ENCODE data around the gene ZDHHC12. TPM values are rescaled to one million over a fixed set of nuclear protein-coding genes. Genes with fewer than 3 reads are reported as not detected.

The ZDHHC12 gene
- total and polyA plus RNA-seq, 9 donors: 5.7 to 10.7 (median 6.8) TPM

- H3K4me1 ChIP-seq (ENCODE audit: control insufficient read depth, insufficient read depth, low read length): peaks cover 21% of the 10 kb centered on the region
- peak; percentile 98 for DNase-seq
- no peaks in the 10 kb centered on the region for H3K27me3 ChIP-seq (ENCODE audit: control insufficient read depth, insufficient read depth, low read length)
- H3K9me3 ChIP-seq (replicated peaks; ENCODE audit: control insufficient read depth, low read depth, low read length): no peaks in the 10 kb centered on the region
- 4% methylated on average over 72 of the region's 93 CpGs for WGBS (ENCODE audit: insufficient coverage)
- peak within 1 kb of the TSS; percentile 93 for H3K27ac ChIP-seq (ENCODE audit: low read length)
- H3K36me3 ChIP-seq (ENCODE audit: control insufficient read depth, insufficient read depth, low read length): peaks cover 17% of the 10 kb centered on the region
- peak within 1 kb of the TSS; percentile 75 for H3K4me3 ChIP-seq (ENCODE audit: low read length)
Measured at GRCh38 chr9:128688501-128689292, 35.2 kb downstream of the ZDHHC12 start, which contains the start of gene SET. Gene SET (plus strand): TSS chr9:128689222. CDS start chr9:128689583, 361 bp downstream.

- 100% methylated on average over 1 of the region's 4 CpGs for WGBS (ENCODE audit: insufficient coverage)
Measured at GRCh38 chr9:128687453-128687852, 36.5 kb downstream of the ZDHHC12 start.

GRCh38 chr9:128685636-128686489 is 38.1 kb downstream of the ZDHHC12 start:
- H3K36me3 ChIP-seq (ENCODE audit: control insufficient read depth, insufficient read depth, low read length): no peaks in the 10 kb centered on the region
- no peaks in the 10 kb centered on the region for H3K27me3 ChIP-seq (ENCODE audit: control insufficient read depth, insufficient read depth, low read length)
- H3K4me1 ChIP-seq (ENCODE audit: control insufficient read depth, insufficient read depth, low read length): peaks cover 26% of the 10 kb centered on the region
- peak overlapping the region; percentile 42 for H3K27ac ChIP-seq (ENCODE audit: low read length)
- no peak overlapping the region for H3K4me3 ChIP-seq (ENCODE audit: low read length)
- 43% methylated on average over 1 of the region's 17 CpGs for WGBS (ENCODE audit: insufficient coverage)
- peak; percentile 43 for DNase-seq
- H3K9me3 ChIP-seq (replicated peaks; ENCODE audit: control insufficient read depth, low read depth, low read length): no peaks in the 10 kb centered on the region

More at GRCh38 chr9:128687453-128687852, 36.5 kb downstream of the ZDHHC12 start:
- no peak overlapping the region for H3K27ac ChIP-seq (ENCODE audit: low read length)
- peaks cover 26% of the 10 kb centered on the region for H3K4me1 ChIP-seq (ENCODE audit: control insufficient read depth, insufficient read depth, low read length)
- no peak for DNase-seq
- H3K9me3 ChIP-seq (replicated peaks; ENCODE audit: control insufficient read depth, low read depth, low read length): no peaks in the 10 kb centered on the region
- no peaks in the 10 kb centered on the region for H3K27me3 ChIP-seq (ENCODE audit: control insufficient read depth, insufficient read depth, low read length)
- no peak overlapping the region for H3K4me3 ChIP-seq (ENCODE audit: low read length)
- H3K36me3 ChIP-seq (ENCODE audit: control insufficient read depth, insufficient read depth, low read length): peaks cover 9% of the 10 kb centered on the region

- Histone ChIP-seq H3K9me3 (replicated peaks; ENCODE audit: control insufficient read depth, low read depth, low read length) (no peaks in the 10 kb centered on the region), H3K36me3 (ENCODE audit: control insufficient read depth, insufficient read depth, low read length) (no peaks in the 10 kb centered on the region), H3K4me3 (ENCODE audit: low read length) (peak overlapping the region; percentile 61), H3K4me1 (ENCODE audit: control insufficient read depth, insufficient read depth, low read length) (peaks cover 26% of the 10 kb centered on the region), H3K27me3 (ENCODE audit: control insufficient read depth, insufficient read depth, low read length) (no peaks in the 10 kb centered on the region), H3K27ac (ENCODE audit: low read length) (peak overlapping the region; percentile 67)
- DNase-seq: peak; percentile 91
- 3% methylated on average over 13 of the region's 15 CpGs for WGBS (ENCODE audit: insufficient coverage)
Measured at GRCh38 chr9:128684325-128685199, 39.4 kb downstream of the ZDHHC12 start.

GRCh38 chr9:128684065-128684324 is 39.9 kb downstream of the ZDHHC12 start:
- H3K27ac ChIP-seq (ENCODE audit: low read length): peak overlapping the region; percentile 67
- H3K27me3 ChIP-seq (ENCODE audit: control insufficient read depth, insufficient read depth, low read length): no peaks in the 10 kb centered on the region
- no peak for DNase-seq
- H3K9me3 ChIP-seq (replicated peaks; ENCODE audit: control insufficient read depth, low read depth, low read length): no peaks in the 10 kb centered on the region
- H3K4me3 ChIP-seq (ENCODE audit: low read length): peak overlapping the region; percentile 61
- peaks cover 26% of the 10 kb centered on the region for H3K4me1 ChIP-seq (ENCODE audit: control insufficient read depth, insufficient read depth, low read length)
- WGBS (ENCODE audit: insufficient coverage): 0% methylated on average over 1 of the region's 3 CpGs
- no peaks in the 10 kb centered on the region for H3K36me3 ChIP-seq (ENCODE audit: control insufficient read depth, insufficient read depth, low read length)

- H3K27ac ChIP-seq (ENCODE audit: low read length): peak overlapping the region; percentile 67
- WGBS (ENCODE audit: insufficient coverage): 8% methylated on average over 2 of the region's 21 CpGs
- peaks cover 25% of the 10 kb centered on the region for H3K4me1 ChIP-seq (ENCODE audit: control insufficient read depth, insufficient read depth, low read length)
- no peaks in the 10 kb centered on the region for H3K36me3 ChIP-seq (ENCODE audit: control insufficient read depth, insufficient read depth, low read length)
- peak overlapping the region; percentile 61 for H3K4me3 ChIP-seq (ENCODE audit: low read length)
- no peaks in the 10 kb centered on the region for H3K9me3 ChIP-seq (replicated peaks; ENCODE audit: control insufficient read depth, low read depth, low read length)
- H3K27me3 ChIP-seq (ENCODE audit: control insufficient read depth, insufficient read depth, low read length): no peaks in the 10 kb centered on the region
- peak; percentile 62 for DNase-seq
Measured at GRCh38 chr9:128683340-128684064, 40.4 kb downstream of the ZDHHC12 start.

GRCh38 chr9:128677794-128678193 is 46.1 kb downstream of the ZDHHC12 start:
- no peaks in the 10 kb centered on the region for H3K9me3 ChIP-seq (replicated peaks; ENCODE audit: control insufficient read depth, low read depth, low read length)
- no peak for DNase-seq
- H3K27me3 ChIP-seq (ENCODE audit: control insufficient read depth, insufficient read depth, low read length): no peaks in the 10 kb centered on the region
- H3K4me1 ChIP-seq (ENCODE audit: control insufficient read depth, insufficient read depth, low read length): no peaks in the 10 kb centered on the region
- H3K4me3 ChIP-seq (ENCODE audit: low read length): no peak overlapping the region
- WGBS (ENCODE audit: insufficient coverage): 82% methylated on average over 7 of the region's 10 CpGs
- H3K36me3 ChIP-seq (ENCODE audit: control insufficient read depth, insufficient read depth, low read length): no peaks in the 10 kb centered on the region
- H3K27ac ChIP-seq (ENCODE audit: low read length): no peak overlapping the region

- H3K4me3 ChIP-seq (ENCODE audit: low read length): no peak overlapping the region
- H3K9me3 ChIP-seq (replicated peaks; ENCODE audit: control insufficient read depth, low read depth, low read length): no peaks in the 10 kb centered on the region
- no peak overlapping the region for H3K27ac ChIP-seq (ENCODE audit: low read length)
- H3K4me1 ChIP-seq (ENCODE audit: control insufficient read depth, insufficient read depth, low read length): no peaks in the 10 kb centered on the region
- WGBS (ENCODE audit: insufficient coverage): no CpG with 5 or more reads among the region's 4 CpGs
- H3K27me3 ChIP-seq (ENCODE audit: control insufficient read depth, insufficient read depth, low read length): no peaks in the 10 kb centered on the region
- H3K36me3 ChIP-seq (ENCODE audit: control insufficient read depth, insufficient read depth, low read length): no peaks in the 10 kb centered on the region
- no peak for DNase-seq
Measured at GRCh38 chr9:128675382-128675781, 48.5 kb downstream of the ZDHHC12 start.
